HG02970 (cell line): Measurements from ENCODE around the gene NBAS.
"Not testable (repeated sequence)": the region's sequence is repeated elsewhere in the genome, so short reads cannot be mapped to it uniquely, and the experiment has no call there.

ENCODE experiments used
- ATAC-seq: cut with Tn5 transposase; IDR thresholded peaks from one replicate; pipeline ENCODE4 v1.9.1; 2021; ENCODE audit warnings: mild to moderate bottlenecking, moderate library complexity, moderate number of reproducible peaks; ENCODE audit not compliant: unreplicated experiment, low FRiP score

Gene NBAS

DNA sequence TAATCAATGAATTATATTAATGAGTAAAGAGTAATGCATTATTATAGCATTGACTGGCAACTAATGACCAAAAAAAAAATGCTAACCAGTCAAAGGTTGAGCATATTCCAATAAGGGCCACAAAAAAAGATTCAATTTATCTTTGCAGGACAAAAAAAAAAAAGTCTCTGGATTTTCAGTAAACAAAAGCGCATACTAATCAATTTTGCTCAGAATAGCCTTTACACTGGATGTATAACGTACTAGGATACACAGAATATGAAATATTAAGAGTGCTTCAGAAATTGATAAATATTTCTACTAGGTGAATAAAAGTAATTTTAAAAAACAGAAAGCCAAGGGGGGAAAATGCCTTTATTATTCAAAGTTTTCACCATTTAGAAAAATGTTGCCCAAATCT is 74.4 kb downstream of the NBAS start:
- no peak for ATAC-seq

DNA sequence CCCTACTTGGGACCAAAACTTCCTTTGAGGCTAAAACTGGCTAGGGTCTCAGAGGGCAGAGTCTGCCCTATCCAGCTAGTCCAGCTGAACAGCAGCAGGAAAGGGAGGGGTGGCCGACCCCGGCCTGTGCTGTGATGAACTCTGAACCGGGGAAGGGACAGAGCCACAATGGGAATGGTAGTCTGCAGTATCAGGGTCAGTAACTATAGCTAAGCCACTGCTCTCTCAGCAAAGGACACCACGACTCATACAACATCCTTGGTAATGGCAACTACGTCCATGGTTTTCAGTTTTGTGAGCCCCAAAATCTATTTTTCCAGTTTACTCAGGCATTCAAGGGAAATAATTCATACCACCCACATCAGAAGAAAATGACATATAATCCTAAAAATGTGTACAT is 75.2 kb downstream of the NBAS start:
- ATAC-seq = no peak

DNA sequence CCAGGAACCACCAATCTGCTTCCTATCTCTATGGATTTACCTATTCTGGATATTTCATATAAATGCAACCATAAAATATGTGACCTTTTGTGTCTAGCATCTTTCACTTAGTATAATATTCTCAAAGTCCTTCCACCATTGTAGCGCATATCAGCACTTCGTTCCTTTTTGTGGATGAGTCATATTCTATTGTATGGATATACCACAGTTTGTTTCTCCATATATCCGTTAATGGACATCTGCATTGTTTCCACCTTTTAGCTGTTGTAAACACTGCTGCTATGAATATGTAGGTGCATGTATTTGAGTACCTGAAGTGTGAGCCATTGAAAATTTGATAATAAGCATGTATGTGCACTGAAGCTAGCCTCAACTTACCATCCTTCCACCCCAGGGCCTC is 80.1 kb downstream of the NBAS start:
- ATAC-seq = no peak

DNA sequence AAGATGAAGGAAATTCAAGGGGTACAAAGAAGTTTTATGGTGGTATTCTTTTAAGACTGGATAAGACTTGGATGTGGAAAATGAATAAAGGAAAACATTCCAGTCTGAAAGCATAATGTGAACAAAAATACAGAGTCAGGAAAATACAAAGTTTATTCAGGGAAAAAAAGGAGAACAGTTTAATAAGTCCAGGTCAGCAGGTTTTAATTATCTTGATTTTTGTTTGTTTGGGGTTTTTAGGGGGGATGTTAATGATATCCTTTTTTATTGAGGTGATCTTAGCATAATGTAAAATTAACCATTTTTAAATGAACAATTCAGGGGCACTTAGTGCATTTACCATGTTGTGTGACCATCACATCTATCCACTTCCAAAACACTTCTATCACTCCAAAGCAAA is 80.6 kb downstream of the NBAS start:
- ATAC-seq = no peak

GRCh38 chr2:15472876-15473275 is 88.3 kb downstream of the NBAS start:
- ATAC-seq = no peak

DNA sequence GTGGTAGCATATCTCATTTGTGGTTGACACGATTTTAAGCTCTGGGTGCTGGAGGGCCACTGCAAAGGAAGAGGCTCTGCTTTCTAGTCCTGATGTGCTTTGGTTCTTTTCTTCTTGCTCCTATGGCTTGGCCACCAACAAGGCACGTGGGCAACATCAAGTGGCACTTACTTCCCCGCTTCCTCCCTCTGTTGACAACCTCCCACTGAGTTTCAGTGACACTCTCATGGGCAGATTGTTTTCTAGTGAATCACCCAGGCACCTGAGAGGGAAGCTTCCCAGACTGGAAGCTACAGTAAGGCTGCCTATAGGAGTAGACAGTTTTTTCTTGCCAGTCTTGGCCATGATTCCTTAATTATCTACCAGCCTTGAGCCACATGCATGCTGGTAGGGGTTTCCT is 89.0 kb downstream of the NBAS start:
- no peak for ATAC-seq

- no peak for ATAC-seq
These were observed 89.5 kb downstream of the NBAS start for GRCh38 chr2:15471606-15472005.

- no peak for ATAC-seq
These were observed 101.0 kb downstream of the NBAS start for GRCh38 chr2:15460112-15460620.

DNA sequence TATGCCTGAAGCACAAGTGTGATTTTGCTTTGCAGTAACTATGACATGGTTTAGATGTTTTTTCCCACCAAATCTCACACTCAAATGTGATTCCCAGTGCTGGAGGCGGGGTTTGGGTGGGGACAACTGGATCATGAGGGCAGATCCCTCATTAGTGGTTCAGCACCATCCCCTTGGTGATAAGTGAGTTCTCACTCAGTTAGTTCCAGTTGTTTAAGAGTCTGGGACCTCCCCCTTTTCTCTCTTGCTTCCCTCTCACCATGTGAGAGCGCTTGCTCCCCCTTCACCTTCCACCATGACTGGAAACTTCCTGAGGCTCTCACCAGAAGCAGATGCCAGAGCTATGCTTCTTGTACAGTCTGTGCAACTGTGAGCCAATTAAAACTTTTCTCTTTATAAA is 102.9 kb downstream of the NBAS start:
- no peak for ATAC-seq

DNA sequence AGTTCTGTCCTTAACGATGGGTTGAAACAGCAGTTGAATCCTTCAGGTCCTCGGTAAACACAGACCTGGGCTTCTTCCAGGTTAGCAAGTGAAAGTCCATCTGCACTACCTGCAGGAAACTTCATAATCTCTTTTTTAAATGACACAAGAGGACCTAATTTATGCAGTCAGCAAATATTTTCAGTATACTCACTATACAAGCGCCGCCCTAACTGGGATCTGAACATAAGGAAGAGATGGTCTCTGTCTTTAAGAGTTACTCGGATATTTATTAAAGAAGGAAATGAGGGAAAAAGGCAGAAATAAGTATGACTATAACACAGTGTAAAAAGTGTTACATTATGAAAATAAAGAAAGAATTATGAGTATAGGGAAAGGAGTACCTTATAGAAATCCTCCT is 103.3 kb downstream of the NBAS start:
- no peak for ATAC-seq

- no peak for ATAC-seq
These were observed 104.8 kb downstream of the NBAS start for GRCh38 chr2:15456352-15456751.

DNA sequence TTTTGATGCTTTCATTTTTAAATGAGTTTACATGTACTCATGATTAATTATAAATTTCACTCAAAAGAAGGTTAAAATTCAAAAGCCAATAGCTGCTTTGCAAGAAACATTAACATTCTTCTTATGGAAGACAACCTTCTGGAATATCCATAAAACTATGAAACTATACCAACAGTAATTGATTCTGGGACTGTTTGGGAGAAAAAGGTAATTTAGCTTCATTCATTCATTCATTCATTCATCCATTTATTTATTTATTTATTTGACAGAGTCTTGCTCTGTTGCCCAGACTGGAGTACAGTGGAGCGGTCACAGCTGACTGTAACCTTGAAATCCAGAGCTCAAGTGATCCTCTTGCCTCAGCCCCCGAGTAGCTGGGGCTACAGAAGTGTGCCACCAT is 110.3 kb downstream of the NBAS start:
- no peak for ATAC-seq

DNA sequence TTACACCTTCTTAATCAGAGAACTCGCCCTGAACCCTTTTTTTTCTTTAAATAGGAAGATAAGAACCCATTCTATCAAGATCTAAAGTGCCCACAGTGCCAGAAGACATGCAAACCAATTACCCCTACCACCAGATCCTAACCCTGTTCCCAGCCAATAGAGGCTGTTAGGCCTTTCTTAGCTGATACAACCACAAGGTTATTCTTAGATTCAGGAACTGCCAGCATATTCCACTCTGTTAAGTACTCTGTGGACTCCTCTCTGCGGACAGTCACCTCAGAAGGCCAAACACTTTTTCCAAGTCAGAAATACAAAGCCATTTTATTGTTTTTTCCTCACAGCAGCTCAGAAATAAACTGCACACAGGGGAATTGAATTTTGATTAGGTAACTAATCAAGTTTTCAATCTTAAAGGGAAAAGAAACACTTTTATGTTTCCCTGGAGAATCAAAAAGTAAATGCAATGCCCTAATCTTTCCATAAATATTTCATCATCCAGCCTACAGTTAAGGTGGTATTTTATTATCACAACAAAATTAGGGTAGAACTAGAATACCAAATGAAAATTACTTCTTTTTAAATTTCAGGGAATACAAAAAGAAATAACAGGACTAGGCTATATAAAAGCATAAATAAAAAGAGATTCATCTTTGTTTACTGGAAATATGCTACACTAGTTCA is 111.4 kb downstream of the NBAS start:
- no peak for ATAC-seq

DNA sequence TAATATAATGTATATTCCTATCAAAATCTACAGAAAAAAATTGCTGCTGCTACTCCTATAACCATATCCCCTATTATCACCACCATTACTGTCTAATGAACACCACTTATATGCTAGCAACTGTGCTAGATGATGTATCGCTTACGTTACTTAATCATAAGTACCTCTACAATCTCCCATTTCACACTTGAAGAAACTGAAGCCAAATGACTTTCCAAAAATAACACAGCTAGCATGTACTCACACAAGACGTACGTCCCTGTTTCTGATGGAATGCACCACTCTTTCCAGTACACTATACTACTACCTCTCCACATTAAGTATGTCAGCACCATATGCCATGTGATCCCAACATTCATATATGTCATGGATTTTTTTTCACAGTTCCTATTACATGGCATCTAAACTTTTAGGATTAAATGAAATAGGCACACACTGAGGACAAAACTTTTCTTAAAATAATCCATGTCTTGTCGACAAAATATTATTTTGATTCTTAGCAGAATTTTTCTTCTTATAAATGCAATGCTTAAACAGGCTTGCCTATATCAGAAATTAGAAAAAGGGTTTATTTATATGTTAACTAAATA is 112.8 kb downstream of the NBAS start:
- no peak for ATAC-seq

DNA sequence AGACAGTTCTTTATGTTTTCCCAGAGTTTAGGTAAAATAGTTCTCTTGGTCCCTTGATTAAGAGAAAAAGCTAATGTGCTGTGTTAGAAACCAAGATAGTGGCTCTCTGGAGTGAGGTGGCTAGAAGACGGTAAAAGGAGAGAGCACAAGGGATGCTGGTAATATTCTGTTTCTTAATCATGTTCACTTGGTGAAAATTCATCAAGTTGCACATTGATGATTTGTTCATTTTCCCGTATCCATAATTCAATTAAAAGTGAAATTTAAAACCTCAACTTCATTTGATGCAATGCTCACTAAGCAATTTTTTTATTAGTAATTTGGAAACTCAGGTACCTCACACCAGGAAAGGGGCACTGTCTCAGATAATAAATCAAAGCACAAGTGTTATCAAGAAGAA is 113.8 kb downstream of the NBAS start:
- no peak for ATAC-seq

- no peak for ATAC-seq
These were observed 114.2 kb downstream of the NBAS start for GRCh38 chr2:15446961-15447360.

DNA sequence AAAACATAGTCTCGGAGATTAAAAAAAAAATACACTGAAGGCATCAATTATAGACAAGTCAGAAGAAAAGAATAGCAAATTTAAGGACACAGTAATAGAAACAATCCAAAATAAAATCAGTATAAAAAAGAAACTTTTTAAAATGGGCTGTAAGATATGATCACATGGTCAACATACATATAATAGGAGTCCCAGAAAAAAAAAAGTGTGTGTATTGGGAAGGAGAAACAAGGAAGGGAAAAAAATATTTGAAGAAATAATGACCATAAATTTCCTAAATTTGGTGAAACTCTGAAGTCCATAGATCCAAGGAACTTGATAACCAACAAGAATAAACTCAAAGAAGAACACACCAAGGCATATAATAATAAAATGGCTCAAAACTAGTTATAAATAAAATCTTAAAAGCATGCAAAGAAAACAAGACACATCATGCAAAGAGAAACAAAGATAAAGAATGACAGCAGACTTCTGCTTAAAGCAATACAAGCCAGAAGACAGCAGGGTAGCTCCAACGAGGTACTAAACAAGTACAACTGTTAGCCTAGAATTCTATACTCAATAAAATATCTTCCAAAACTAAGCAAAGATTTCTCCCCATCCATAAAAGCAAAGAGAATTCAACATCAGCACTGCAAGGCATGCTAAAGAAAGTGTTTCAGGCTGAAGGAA is 115.1 kb downstream of the NBAS start:
- no peak for ATAC-seq

- not testable (repeated sequence) for ATAC-seq
These were observed 121.2 kb downstream of the NBAS start for GRCh38 chr2:15439768-15440524.

DNA sequence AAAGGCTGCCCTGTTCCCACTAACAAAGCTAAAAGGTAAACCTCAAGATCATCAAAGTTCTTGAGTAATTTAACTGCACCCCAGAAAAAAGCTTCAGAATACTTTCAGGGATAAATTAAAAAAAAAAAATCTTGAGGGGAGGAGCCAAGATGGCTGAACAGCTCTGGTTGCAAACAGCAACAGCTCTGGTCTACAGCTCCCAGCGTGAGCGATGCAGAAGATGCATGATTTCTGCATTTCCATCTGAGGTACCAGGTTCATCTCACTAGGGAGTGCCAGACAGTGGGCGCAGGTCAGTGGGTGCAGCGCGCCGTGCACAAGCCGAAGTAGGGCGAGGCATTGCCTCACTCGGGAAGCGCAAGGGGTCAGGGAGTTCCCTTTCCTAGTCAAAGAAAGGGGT is 121.8 kb downstream of the NBAS start:
- not testable (repeated sequence) for ATAC-seq

GRCh38 chr2:15436195-15436594 is 124.9 kb downstream of the NBAS start:
- no peak for ATAC-seq

GRCh38 chr2:15435474-15435873 is 125.7 kb downstream of the NBAS start:
- no peak for ATAC-seq
